NCI-H446 (cell line): Measurements from ENCODE around the gene ORC3.
"Not testable (repeated sequence)": the region's sequence is repeated elsewhere in the genome, so short reads cannot be mapped to it uniquely, and the experiment has no call there.

Experiments used
- DNase-seq, 2 experiments: peaks; one replicate each; lab custom pipeline; 2025; lab: John Stamatoyannopoulos, UW

Gene ORC3

GRCh38 chr6:87600576-87600975, 10.6 kb downstream of the ORC3 start:
- no peak for DNase-seq

- no peak for DNase-seq
These were observed 16.3 kb downstream of the ORC3 start for GRCh38 chr6:87606199-87606598.

- no peak for DNase-seq
These were observed 18.9 kb downstream of the ORC3 start for GRCh38 chr6:87608802-87609201.

GRCh38 chr6:87613018-87613417, 23.1 kb downstream of the ORC3 start:
- not testable (repeated sequence) for DNase-seq

GRCh38 chr6:87617405-87617804, 27.5 kb downstream of the ORC3 start:
- no peak for DNase-seq

- DNase-seq, result no peak
These were observed 28.6 kb downstream of the ORC3 start for GRCh38 chr6:87618531-87618930.

- DNase-seq, result no peak
These were observed 33.3 kb downstream of the ORC3 start for GRCh38 chr6:87623248-87623647.

- DNase-seq, result no peak
These were observed 38.5 kb downstream of the ORC3 start for GRCh38 chr6:87628424-87628823.

- DNase-seq, result no peak
These were observed 38.9 kb downstream of the ORC3 start for GRCh38 chr6:87628881-87629280.

GRCh38 chr6:87630746-87631145, 40.8 kb downstream of the ORC3 start:
- DNase-seq, result no peak

GRCh38 chr6:87633851-87634250, 43.9 kb downstream of the ORC3 start:
- DNase-seq, result no peak

- DNase-seq, result no peak
These were observed 46.4 kb downstream of the ORC3 start for GRCh38 chr6:87636315-87636714.

GRCh38 chr6:87637106-87637505, 47.2 kb downstream of the ORC3 start:
- no peak for DNase-seq

- no peak for DNase-seq
These were observed 49.4 kb downstream of the ORC3 start for GRCh38 chr6:87639373-87639772.

- no peak for DNase-seq
These were observed 51.2 kb downstream of the ORC3 start for GRCh38 chr6:87641065-87641692.

GRCh38 chr6:87645080-87645479, 55.1 kb downstream of the ORC3 start:
- no peak for DNase-seq

GRCh38 chr6:87653074-87653962, 63.4 kb downstream of the ORC3 start:
- DNase-seq, result no peak

- no peak for DNase-seq
These were observed 64.2 kb downstream of the ORC3 start for GRCh38 chr6:87654122-87654521.

- no peak for DNase-seq
These were observed 65.0 kb downstream of the ORC3 start for GRCh38 chr6:87654875-87655454.

GRCh38 chr6:87655824-87656223, 65.9 kb downstream of the ORC3 start:
- DNase-seq, result no peak

- no peak for DNase-seq
These were observed 66.9 kb downstream of the ORC3 start for GRCh38 chr6:87656857-87657256.

- no peak for DNase-seq
These were observed 68.6 kb downstream of the ORC3 start for GRCh38 chr6:87658516-87658915.

GRCh38 chr6:87660226-87660911, 70.4 kb downstream of the ORC3 start:
- no peak for DNase-seq
